Ovary (tissue), 3 donors: ENCODE results near the gene ARL6IP5.

Source experiments
- EP300 ChIP-seq: sonication (generic); formaldehyde crosslinking; IDR thresholded peaks from one replicate; pipeline ENCODE4 v1.6.1; 2017; ENCODE audit warnings: antibody characterized with exemption
- POLR2A ChIP-seq: fragments of 450-650 bp; IDR thresholded peaks from one replicate; pipeline ENCODE4 v1.6.1; 2017; ENCODE audit warnings: antibody characterized with exemption, mild to moderate bottlenecking, moderate library complexity
- TF ChIP-seq, protein P1 (sequence below), 3 donors: fragments of 450-650 bp in 2 of 3; fragments of 200-600 bp in 1 of 3; IDR thresholded peaks; one replicate each; pipeline versions ENCODE4 v1.5.1 to v1.8.0; 2016 to 2022; ENCODE audit warnings: antibody characterized with exemption in 3 of 3, mild to moderate bottlenecking in 1 of 3
- donor health status: DM: no; HTN: no; CAD: no.

DNA sequence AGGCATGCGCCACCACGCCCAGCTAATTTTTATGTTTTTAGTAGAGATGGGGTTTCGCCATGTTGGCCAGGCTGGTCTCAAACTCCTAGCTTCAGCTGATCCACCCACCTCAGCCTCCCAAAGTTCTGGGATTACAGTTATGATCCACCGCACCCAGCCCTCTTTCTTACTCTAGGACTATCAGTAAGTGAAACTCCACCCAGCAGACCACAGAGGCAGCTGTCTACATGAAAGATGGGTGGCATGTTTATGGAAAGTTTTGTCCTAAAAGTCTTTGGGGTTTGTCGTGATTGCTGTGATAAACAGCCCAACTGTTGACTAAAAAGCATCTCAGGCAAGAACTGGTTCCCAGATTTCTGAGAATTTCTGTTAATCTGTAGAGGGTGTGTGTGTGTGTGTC lies 10.9 kb downstream of the ARL6IP5 start:
- TF ChIP-seq POLR2A (no peak), EP300 (no peak)
- TF ChIP-seq, protein P1, sequence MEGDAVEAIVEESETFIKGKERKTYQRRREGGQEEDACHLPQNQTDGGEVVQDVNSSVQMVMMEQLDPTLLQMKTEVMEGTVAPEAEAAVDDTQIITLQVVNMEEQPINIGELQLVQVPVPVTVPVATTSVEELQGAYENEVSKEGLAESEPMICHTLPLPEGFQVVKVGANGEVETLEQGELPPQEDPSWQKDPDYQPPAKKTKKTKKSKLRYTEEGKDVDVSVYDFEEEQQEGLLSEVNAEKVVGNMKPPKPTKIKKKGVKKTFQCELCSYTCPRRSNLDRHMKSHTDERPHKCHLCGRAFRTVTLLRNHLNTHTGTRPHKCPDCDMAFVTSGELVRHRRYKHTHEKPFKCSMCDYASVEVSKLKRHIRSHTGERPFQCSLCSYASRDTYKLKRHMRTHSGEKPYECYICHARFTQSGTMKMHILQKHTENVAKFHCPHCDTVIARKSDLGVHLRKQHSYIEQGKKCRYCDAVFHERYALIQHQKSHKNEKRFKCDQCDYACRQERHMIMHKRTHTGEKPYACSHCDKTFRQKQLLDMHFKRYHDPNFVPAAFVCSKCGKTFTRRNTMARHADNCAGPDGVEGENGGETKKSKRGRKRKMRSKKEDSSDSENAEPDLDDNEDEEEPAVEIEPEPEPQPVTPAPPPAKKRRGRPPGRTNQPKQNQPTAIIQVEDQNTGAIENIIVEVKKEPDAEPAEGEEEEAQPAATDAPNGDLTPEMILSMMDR (IDR thresholded peaks at IDR 0.05): no peak
